NCI-H2196 (cell line): ENCODE data around the gene EXOC4.

Experiments used
- DNase-seq: peaks from one replicate; lab custom pipeline; 2025; ENCODE audit not compliant: unreplicated experiment; lab: John Stamatoyannopoulos, UW

Gene EXOC4

GRCh38 chr7:133741703-133742102 is 488.8 kb downstream of the EXOC4 start:
- no peak for DNase-seq

- peak; percentile 15 for DNase-seq
Observed at GRCh38 chr7:133742709-133743538, 490.0 kb downstream of the EXOC4 start.

GRCh38 chr7:133744451-133744850 is 491.6 kb downstream of the EXOC4 start:
- no peak for DNase-seq

- DNase-seq, result no peak
Observed at GRCh38 chr7:133746305-133746704, 493.4 kb downstream of the EXOC4 start.

GRCh38 chr7:133746847-133747246 is 494.0 kb downstream of the EXOC4 start:
- DNase-seq, result no peak

GRCh38 chr7:133748443-133749407 is 495.8 kb downstream of the EXOC4 start:
- no peak for DNase-seq

- no peak for DNase-seq
Observed at GRCh38 chr7:133750287-133750686, 497.4 kb downstream of the EXOC4 start.

- no peak for DNase-seq
Observed at GRCh38 chr7:133751079-133751478, 498.2 kb downstream of the EXOC4 start.

- DNase-seq, result no peak
Observed at GRCh38 chr7:133753513-133753912, 500.6 kb downstream of the EXOC4 start.

GRCh38 chr7:133754708-133755107 is 501.8 kb downstream of the EXOC4 start:
- DNase-seq, result no peak

GRCh38 chr7:133755901-133756300 is 503.0 kb downstream of the EXOC4 start:
- DNase-seq, result no peak

GRCh38 chr7:133761443-133761842 is 508.6 kb downstream of the EXOC4 start:
- no peak for DNase-seq

- no peak for DNase-seq
Observed at GRCh38 chr7:133763076-133763640, 510.3 kb downstream of the EXOC4 start.

- no peak for DNase-seq
Observed at GRCh38 chr7:133769668-133770067, 516.8 kb downstream of the EXOC4 start.

- no peak for DNase-seq
Observed at GRCh38 chr7:133770863-133771492, 518.1 kb downstream of the EXOC4 start.

- no peak for DNase-seq
Observed at GRCh38 chr7:133771788-133772419, 519.0 kb downstream of the EXOC4 start.

- no peak for DNase-seq
Observed at GRCh38 chr7:133773601-133774000, 520.7 kb downstream of the EXOC4 start.

GRCh38 chr7:133775201-133775600 is 522.3 kb downstream of the EXOC4 start:
- DNase-seq, result no peak

GRCh38 chr7:133776266-133776665 is 523.4 kb downstream of the EXOC4 start:
- no peak for DNase-seq

- no peak for DNase-seq
Observed at GRCh38 chr7:133777701-133778100, 524.8 kb downstream of the EXOC4 start.

- DNase-seq, result no peak
Observed at GRCh38 chr7:133778472-133778871, 525.6 kb downstream of the EXOC4 start.
